Measurements from ENCODE around the gene SH2D3C. TPM values are rescaled to one million over a fixed set of nuclear protein-coding genes. Genes with fewer than 3 reads are reported as not detected.

Gene SH2D3C
- total and polyA plus RNA-seq, 2 of the 8 experiments (the other 6 are each of a cell fraction or from before 2014, with no cell fraction given) = 6.4 to 8.1 TPM

DNA sequence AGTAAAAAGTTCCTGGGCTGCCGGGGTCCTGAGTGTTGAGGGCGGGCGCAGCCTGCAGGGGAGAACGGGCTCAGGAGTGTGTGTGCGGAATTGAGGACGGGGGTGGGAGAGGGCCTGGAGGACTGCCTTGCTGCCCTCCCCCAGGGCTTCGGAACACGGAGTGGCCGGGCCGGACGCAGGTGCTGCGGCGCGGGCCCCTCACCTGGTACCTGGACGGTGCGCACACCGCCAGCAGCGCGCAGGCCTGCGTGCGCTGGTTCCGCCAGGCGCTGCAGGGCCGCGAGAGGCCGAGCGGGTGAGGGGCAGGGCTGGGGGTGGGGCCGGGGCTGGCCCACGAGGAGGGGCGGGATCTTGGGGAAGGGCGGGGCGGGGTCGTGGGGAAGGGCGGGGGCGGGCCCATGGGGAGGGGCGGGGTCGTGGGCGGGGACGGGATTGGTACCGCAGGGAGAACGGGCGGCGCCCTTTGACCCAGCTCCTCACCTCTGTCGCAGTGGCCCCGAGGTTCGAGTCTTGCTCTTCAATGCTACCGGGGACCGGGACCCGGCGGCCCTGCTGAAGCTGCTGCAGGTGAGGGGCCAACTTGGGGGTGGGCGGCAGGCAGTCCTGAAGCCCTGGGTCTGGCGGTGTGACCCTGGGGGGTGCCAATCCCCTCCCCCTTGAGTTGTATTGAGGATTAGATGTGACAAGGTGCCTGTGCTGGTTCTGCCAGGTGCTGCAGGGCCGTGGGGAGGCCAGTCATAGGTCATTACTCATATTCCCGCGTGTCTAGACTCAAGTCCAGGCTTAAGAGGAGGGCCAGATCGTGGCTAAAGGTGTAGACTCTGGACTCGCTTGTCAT lies 31.3 kb upstream of the SH2D3C start (continued):
- TF ChIP-seq, protein P1, sequence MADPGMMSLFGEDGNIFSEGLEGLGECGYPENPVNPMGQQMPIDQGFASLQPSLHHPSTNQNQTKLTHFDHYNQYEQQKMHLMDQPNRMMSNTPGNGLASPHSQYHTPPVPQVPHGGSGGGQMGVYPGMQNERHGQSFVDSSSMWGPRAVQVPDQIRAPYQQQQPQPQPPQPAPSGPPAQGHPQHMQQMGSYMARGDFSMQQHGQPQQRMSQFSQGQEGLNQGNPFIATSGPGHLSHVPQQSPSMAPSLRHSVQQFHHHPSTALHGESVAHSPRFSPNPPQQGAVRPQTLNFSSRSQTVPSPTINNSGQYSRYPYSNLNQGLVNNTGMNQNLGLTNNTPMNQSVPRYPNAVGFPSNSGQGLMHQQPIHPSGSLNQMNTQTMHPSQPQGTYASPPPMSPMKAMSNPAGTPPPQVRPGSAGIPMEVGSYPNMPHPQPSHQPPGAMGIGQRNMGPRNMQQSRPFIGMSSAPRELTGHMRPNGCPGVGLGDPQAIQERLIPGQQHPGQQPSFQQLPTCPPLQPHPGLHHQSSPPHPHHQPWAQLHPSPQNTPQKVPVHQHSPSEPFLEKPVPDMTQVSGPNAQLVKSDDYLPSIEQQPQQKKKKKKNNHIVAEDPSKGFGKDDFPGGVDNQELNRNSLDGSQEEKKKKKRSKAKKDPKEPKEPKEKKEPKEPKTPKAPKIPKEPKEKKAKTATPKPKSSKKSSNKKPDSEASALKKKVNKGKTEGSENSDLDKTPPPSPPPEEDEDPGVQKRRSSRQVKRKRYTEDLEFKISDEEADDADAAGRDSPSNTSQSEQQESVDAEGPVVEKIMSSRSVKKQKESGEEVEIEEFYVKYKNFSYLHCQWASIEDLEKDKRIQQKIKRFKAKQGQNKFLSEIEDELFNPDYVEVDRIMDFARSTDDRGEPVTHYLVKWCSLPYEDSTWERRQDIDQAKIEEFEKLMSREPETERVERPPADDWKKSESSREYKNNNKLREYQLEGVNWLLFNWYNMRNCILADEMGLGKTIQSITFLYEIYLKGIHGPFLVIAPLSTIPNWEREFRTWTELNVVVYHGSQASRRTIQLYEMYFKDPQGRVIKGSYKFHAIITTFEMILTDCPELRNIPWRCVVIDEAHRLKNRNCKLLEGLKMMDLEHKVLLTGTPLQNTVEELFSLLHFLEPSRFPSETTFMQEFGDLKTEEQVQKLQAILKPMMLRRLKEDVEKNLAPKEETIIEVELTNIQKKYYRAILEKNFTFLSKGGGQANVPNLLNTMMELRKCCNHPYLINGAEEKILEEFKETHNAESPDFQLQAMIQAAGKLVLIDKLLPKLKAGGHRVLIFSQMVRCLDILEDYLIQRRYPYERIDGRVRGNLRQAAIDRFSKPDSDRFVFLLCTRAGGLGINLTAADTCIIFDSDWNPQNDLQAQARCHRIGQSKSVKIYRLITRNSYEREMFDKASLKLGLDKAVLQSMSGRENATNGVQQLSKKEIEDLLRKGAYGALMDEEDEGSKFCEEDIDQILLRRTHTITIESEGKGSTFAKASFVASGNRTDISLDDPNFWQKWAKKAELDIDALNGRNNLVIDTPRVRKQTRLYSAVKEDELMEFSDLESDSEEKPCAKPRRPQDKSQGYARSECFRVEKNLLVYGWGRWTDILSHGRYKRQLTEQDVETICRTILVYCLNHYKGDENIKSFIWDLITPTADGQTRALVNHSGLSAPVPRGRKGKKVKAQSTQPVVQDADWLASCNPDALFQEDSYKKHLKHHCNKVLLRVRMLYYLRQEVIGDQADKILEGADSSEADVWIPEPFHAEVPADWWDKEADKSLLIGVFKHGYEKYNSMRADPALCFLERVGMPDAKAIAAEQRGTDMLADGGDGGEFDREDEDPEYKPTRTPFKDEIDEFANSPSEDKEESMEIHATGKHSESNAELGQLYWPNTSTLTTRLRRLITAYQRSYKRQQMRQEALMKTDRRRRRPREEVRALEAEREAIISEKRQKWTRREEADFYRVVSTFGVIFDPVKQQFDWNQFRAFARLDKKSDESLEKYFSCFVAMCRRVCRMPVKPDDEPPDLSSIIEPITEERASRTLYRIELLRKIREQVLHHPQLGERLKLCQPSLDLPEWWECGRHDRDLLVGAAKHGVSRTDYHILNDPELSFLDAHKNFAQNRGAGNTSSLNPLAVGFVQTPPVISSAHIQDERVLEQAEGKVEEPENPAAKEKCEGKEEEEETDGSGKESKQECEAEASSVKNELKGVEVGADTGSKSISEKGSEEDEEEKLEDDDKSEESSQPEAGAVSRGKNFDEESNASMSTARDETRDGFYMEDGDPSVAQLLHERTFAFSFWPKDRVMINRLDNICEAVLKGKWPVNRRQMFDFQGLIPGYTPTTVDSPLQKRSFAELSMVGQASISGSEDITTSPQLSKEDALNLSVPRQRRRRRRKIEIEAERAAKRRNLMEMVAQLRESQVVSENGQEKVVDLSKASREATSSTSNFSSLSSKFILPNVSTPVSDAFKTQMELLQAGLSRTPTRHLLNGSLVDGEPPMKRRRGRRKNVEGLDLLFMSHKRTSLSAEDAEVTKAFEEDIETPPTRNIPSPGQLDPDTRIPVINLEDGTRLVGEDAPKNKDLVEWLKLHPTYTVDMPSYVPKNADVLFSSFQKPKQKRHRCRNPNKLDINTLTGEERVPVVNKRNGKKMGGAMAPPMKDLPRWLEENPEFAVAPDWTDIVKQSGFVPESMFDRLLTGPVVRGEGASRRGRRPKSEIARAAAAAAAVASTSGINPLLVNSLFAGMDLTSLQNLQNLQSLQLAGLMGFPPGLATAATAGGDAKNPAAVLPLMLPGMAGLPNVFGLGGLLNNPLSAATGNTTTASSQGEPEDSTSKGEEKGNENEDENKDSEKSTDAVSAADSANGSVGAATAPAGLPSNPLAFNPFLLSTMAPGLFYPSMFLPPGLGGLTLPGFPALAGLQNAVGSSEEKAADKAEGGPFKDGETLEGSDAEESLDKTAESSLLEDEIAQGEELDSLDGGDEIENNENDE (IDR thresholded peaks at IDR 0.05; ENCODE audit: insufficient replicate concordance, low read length) = no peak
- no peak for TF ChIP-seq SUZ12 (IDR thresholded peaks at IDR 0.05; ENCODE audit: low read length)
- no peak for TF ChIP-seq EP300 (IDR thresholded peaks at IDR 0.05; ENCODE audit: borderline replicate concordance in 1 of 2, low read depth in 2 of 2, low read length in 2 of 2)
- no peak for TF ChIP-seq CBX5 (IDR thresholded peaks at IDR 0.05; ENCODE audit: low read depth, low read length)
- TF ChIP-seq, protein P2, sequence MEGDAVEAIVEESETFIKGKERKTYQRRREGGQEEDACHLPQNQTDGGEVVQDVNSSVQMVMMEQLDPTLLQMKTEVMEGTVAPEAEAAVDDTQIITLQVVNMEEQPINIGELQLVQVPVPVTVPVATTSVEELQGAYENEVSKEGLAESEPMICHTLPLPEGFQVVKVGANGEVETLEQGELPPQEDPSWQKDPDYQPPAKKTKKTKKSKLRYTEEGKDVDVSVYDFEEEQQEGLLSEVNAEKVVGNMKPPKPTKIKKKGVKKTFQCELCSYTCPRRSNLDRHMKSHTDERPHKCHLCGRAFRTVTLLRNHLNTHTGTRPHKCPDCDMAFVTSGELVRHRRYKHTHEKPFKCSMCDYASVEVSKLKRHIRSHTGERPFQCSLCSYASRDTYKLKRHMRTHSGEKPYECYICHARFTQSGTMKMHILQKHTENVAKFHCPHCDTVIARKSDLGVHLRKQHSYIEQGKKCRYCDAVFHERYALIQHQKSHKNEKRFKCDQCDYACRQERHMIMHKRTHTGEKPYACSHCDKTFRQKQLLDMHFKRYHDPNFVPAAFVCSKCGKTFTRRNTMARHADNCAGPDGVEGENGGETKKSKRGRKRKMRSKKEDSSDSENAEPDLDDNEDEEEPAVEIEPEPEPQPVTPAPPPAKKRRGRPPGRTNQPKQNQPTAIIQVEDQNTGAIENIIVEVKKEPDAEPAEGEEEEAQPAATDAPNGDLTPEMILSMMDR (IDR thresholded peaks at IDR 0.05; ENCODE audit: control extremely low read depth in 1 of 3, insufficient read depth in 1 of 3, low read depth in 1 of 3, low read length in 3 of 3) = 0 out of 4 replicates have a peak, but pooled peaks of 1 of the 3 experiments have one; percentile 2
- no peak for TF ChIP-seq FOSL1 (IDR thresholded peaks at IDR 0.05; ENCODE audit: insufficient read depth, low read depth, low read length)
